Mucosa of stomach (tissue), 1 donor: ENCODE measurements around the gene GGT7.

Source experiments
- H3K27me3 ChIP-seq: one replicate; pipeline ENCODE4 v1.7.0; 2013; ENCODE audit warnings: mild to moderate bottlenecking, low read length; ENCODE audit not compliant: control insufficient read depth, insufficient read depth
- H3K36me3 ChIP-seq: one replicate; pipeline ENCODE4 v1.7.0; 2013; ENCODE audit warnings: low read length; ENCODE audit not compliant: control insufficient read depth, insufficient read depth
- H3K4me1 ChIP-seq: one replicate; pipeline ENCODE4 v1.7.0; 2013; ENCODE audit warnings: mild to moderate bottlenecking, low read length; ENCODE audit not compliant: control insufficient read depth, insufficient read depth
- H3K4me3 ChIP-seq: one replicate; pipeline ENCODE4 v1.7.0; 2013; ENCODE audit warnings: low read length
- H3K9ac ChIP-seq: one replicate; pipeline ENCODE4 v1.7.0; 2013; ENCODE audit warnings: mild to moderate bottlenecking, low read length, moderate library complexity
- H3K9me3 ChIP-seq: one replicate; pipeline ENCODE4 v1.7.0; 2013; ENCODE audit warnings: mild to moderate bottlenecking, low read length, moderate library complexity; ENCODE audit not compliant: control insufficient read depth
- donor health status: Pancreatic carcinoma.

GGT7 gene

GRCh38 chr20:34861386-34862084 is 11.1 kb downstream of the GGT7 start:
- Histone ChIP-seq H3K9me3 (no peaks in the 10 kb centered on the region), H3K4me1 (no peaks in the 10 kb centered on the region), H3K36me3 (no peaks in the 10 kb centered on the region), H3K27me3 (no peaks in the 10 kb centered on the region), H3K4me3 (no peak overlapping the region), H3K9ac (no peak overlapping the region)

GRCh38 chr20:34859826-34860545 is 12.7 kb downstream of the GGT7 start:
- Histone ChIP-seq H3K9ac (no peak overlapping the region), H3K9me3 (no peaks in the 10 kb centered on the region), H3K27me3 (no peaks in the 10 kb centered on the region), H3K4me1 (no peaks in the 10 kb centered on the region), H3K4me3 (no peak overlapping the region), H3K36me3 (no peaks in the 10 kb centered on the region)

- Histone ChIP-seq H3K9ac (no peak overlapping the region), H3K4me1 (no peaks in the 10 kb centered on the region), H3K27me3 (no peaks in the 10 kb centered on the region), H3K36me3 (no peaks in the 10 kb centered on the region), H3K4me3 (no peak overlapping the region), H3K9me3 (no peaks in the 10 kb centered on the region)
Observed at GRCh38 chr20:34859367-34859766, 13.3 kb downstream of the GGT7 start.

DNA sequence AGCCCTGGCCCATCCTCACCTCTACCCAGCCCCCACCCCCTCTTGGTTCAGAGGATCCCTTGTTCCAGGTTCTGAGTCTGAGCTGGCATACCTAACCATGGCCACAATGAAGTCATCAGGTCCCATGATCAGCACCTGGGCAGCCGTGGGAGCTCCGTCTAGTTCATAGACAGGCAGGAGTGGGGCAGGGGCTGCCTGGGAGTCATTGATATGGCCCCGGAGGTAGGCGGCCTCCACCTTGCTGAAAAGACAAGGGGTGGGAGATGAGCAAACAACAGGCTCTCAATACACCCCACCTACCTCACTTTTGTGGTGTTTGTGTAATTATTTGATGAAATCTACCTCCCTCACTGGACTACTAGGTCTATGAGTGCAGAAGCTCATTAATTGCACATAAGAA is 20.4 kb downstream of the GGT7 start:
- Histone ChIP-seq H3K36me3 (no peaks in the 10 kb centered on the region), H3K4me1 (no peaks in the 10 kb centered on the region), H3K4me3 (no peak overlapping the region), H3K9ac (no peak overlapping the region), H3K27me3 (no peaks in the 10 kb centered on the region), H3K9me3 (no peaks in the 10 kb centered on the region)

DNA sequence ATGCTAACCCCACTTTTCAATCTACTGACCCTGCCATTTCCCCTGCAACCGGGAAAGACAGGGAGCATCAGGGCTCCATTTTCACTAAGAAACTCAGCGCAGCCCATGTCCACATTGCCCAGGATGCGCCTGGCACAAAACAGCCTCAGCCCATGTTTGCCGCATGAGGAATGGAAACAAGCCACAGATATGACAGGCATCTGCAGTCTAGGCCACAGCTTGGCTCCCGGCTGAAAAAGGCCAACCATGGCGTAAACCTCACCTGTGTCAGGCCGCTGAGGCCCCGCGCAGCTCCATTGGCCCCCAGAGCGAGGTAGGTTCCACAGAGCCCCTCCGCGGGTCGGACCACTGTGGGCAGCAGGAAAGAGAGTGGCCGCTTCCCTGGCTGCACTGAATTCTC is 21.7 kb downstream of the GGT7 start:
- Histone ChIP-seq H3K9me3 (no peaks in the 10 kb centered on the region), H3K36me3 (no peaks in the 10 kb centered on the region), H3K4me3 (no peak overlapping the region), H3K4me1 (no peaks in the 10 kb centered on the region), H3K27me3 (no peaks in the 10 kb centered on the region), H3K9ac (no peak overlapping the region)

DNA sequence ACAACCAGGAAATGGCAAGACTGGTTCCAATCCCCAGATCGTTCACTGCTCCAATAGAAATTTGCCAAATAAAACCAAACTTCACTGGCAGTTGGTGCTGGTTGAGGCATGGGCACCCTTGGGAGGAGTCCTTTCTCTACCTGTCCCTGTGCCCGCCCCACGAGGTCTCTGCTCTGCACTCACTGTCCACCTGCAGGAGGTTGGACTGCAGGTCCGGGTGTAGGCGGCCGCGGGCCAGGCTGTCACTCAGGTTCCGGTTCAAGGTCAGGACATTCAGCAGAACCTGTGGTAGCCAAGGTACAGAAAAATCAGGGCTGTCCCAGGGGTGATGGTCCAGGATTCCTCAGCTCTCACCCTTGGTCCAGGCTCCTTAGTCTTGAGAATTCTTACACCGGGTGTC is 22.9 kb downstream of the GGT7 start:
- Histone ChIP-seq H3K9me3 (no peaks in the 10 kb centered on the region), H3K27me3 (no peaks in the 10 kb centered on the region), H3K36me3 (no peaks in the 10 kb centered on the region), H3K4me3 (no peak overlapping the region), H3K4me1 (no peaks in the 10 kb centered on the region), H3K9ac (no peak overlapping the region)

DNA sequence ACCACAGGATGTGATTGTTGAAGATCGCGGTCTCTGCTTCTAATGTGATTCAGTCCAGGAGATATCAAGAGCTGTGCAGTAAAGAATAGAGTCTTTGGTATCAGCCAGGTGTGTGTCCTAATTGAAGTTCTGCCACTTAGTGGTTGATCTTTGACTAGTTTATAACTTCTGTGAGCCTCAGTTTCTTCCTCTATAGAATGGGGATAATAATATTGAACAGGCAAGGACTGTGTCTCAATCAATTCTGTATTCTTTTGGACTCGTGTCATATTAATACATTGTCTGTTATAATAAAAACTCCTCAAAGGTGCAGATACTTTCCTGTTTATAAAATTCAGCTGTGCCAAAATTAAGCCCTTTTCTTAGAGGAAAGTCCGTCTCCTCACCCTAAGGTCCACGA is 24.1 kb downstream of the GGT7 start:
- H3K4me3 ChIP-seq, result no peak overlapping the region
- no peaks in the 10 kb centered on the region for H3K36me3 ChIP-seq
- no peaks in the 10 kb centered on the region for H3K27me3 ChIP-seq
- H3K9me3 ChIP-seq, result no peaks in the 10 kb centered on the region
- H3K9ac ChIP-seq, result no peak overlapping the region
- H3K4me1 ChIP-seq, result no peaks in the 10 kb centered on the region

DNA sequence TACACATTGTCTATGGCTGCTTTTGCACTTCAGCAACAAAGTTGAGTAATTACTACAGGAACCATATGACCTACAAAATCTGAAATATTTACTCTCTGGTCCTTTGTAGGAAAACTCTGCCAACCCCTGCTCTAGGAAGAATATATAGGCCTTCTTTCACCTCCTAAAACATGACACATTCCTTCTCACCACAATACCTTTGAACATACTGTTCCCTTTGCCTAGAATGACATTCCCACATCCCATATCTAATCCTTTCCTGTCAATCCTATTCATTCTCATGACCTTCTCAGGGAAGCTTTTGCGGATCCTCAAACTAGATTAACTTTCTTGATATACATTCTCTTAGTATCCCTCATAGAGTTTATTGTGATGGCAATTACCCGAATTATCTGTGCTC is 29.2 kb downstream of the GGT7 start:
- Histone ChIP-seq H3K9ac (no peak overlapping the region), H3K9me3 (no peaks in the 10 kb centered on the region), H3K27me3 (no peaks in the 10 kb centered on the region), H3K4me3 (no peak overlapping the region), H3K36me3 (no peaks in the 10 kb centered on the region), H3K4me1 (no peaks in the 10 kb centered on the region)

DNA sequence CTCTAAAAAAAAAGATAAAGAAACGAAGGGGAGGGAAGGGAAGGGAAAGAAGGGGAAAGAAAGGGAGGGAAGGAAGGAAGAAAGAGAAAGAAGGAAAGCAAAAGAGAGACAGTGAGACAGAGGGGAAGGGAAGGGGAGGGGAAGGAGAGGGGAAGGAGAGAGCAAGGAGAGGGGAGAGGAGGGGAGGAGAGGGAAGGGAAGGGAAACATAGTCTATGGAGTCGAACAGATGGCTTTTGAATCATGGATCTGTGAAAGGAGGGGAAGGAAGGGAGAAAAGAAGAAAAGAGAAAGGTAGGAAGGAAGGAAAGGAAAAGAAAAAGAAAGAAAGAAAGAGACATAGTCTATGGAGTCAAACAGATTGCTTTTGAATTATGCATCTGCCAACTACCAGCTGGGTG is 30.5 kb downstream of the GGT7 start:
- Histone ChIP-seq H3K4me3 (no peak overlapping the region), H3K9me3 (no peaks in the 10 kb centered on the region), H3K36me3 (no peaks in the 10 kb centered on the region), H3K27me3 (no peaks in the 10 kb centered on the region), H3K4me1 (no peaks in the 10 kb centered on the region), H3K9ac (no peak overlapping the region)

- H3K9ac ChIP-seq, result no peak overlapping the region
- H3K4me1 ChIP-seq, result no peaks in the 10 kb centered on the region
Observed at GRCh38 chr20:34834459-34834893, 38.2 kb downstream of the GGT7 start.

GRCh38 chr20:34831936-34832335 is 40.7 kb downstream of the GGT7 start:
- Histone ChIP-seq H3K9ac (no peak overlapping the region), H3K4me1 (no peaks in the 10 kb centered on the region), H3K9me3 (no peaks in the 10 kb centered on the region), H3K27me3 (no peaks in the 10 kb centered on the region), H3K36me3 (no peaks in the 10 kb centered on the region), H3K4me3 (no peak overlapping the region)

More at GRCh38 chr20:34834459-34834893, 38.2 kb downstream of the GGT7 start:
- H3K27me3 ChIP-seq, result no peaks in the 10 kb centered on the region
- H3K36me3 ChIP-seq, result no peaks in the 10 kb centered on the region
- no peaks in the 10 kb centered on the region for H3K9me3 ChIP-seq
- no peak overlapping the region for H3K4me3 ChIP-seq

DNA sequence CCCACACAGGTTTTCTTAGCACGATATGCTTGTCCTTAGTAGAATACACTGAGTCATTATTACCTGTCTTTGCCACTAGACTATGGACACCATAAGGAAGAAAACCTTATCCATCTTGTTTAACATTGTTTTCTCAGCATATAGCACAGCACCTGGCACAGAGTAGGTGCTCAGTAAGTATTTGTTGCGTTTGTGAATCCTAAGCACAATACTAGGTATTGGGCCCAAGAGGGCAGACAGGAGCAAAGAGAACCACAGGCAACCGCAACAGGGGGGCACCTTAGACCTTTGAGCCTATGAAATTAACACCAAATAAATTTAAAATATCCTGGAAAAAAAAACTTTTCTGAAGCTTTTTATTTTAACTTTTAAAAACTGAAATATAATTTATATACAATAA is 43.5 kb downstream of the GGT7 start:
- Histone ChIP-seq H3K4me3 (no peak overlapping the region), H3K9me3 (no peaks in the 10 kb centered on the region), H3K9ac (no peak overlapping the region), H3K4me1 (peaks cover 5% of the 10 kb centered on the region), H3K27me3 (no peaks in the 10 kb centered on the region), H3K36me3 (no peaks in the 10 kb centered on the region)
